Endothelial cell (in vitro differentiated cells): ENCODE data around the gene TMEM38A. TPM values are rescaled to one million over a fixed set of nuclear protein-coding genes. Genes with fewer than 3 reads are reported as not detected.
A peak's percentile ranks its signal among the peaks of the same experiment; 100 is the strongest.

Source experiments
- DNase-seq: peaks from one replicate; pipeline ENCODE4 v3.0.0; 2021; ENCODE audit warnings: low spot score
- H3K27ac Mint-ChIP-seq: one replicate; pipeline ENCODE4 v1.8.0; 2021; ENCODE audit warnings: mixed read lengths, inconsistent platforms; ENCODE audit not compliant: unreplicated experiment
- H3K27me3 Mint-ChIP-seq: one replicate; pipeline ENCODE4 v1.8.0; 2021; ENCODE audit warnings: mild to moderate bottlenecking, moderate library complexity, mixed read lengths, inconsistent platforms; ENCODE audit not compliant: unreplicated experiment
- H3K36me3 Mint-ChIP-seq: one replicate; pipeline ENCODE4 v1.8.0; 2021; ENCODE audit warnings: mild to moderate bottlenecking, low read depth, mixed read lengths, inconsistent platforms; ENCODE audit not compliant: unreplicated experiment
- H3K4me1 Mint-ChIP-seq: one replicate; pipeline ENCODE4 v1.8.0; 2021; ENCODE audit warnings: mild to moderate bottlenecking, mixed read lengths, inconsistent platforms; ENCODE audit not compliant: unreplicated experiment
- H3K4me3 Mint-ChIP-seq: one replicate; pipeline ENCODE4 v1.8.0; 2021; ENCODE audit warnings: mild to moderate bottlenecking, mixed read lengths, inconsistent platforms; ENCODE audit not compliant: unreplicated experiment
- H3K9me3 Mint-ChIP-seq: one replicate; pipeline ENCODE4 v1.8.0; 2021; ENCODE audit warnings: mixed read lengths, inconsistent platforms; ENCODE audit not compliant: unreplicated experiment
- CTCF ChIP-seq: fragments of 200-600 bp; sonication (generic); IDR thresholded peaks from one replicate; pipeline ENCODE4 v1.5.0; 2021; ENCODE audit warnings: antibody characterized with exemption; ENCODE audit not compliant: unreplicated experiment
- total RNA-seq: library from RNA; stranded (reverse); fragmentation: NEBNext Ultra II Directional; extraction: Animal tissue kit (Norgen Biotek cat#: 25700); gene quantifications from one replicate; pipeline ENCODE4 v1.2.1, GENCODE V29; 2021; ENCODE audit not compliant: unreplicated experiment

TMEM38A gene
- total RNA-seq, 1 donor from 2014 or later = 0.36 TPM

- H3K27me3 Mint-ChIP-seq = peaks cover 3% of the 10 kb centered on the region
- peak; percentile 67 for DNase-seq
- TF ChIP-seq CTCF = peak; percentile 89
- no peaks in the 10 kb centered on the region for H3K36me3 Mint-ChIP-seq
- H3K9me3 Mint-ChIP-seq = no peaks in the 10 kb centered on the region
- H3K4me1 Mint-ChIP-seq = no peaks in the 10 kb centered on the region
- no peak overlapping the region for H3K4me3 Mint-ChIP-seq
- H3K27ac Mint-ChIP-seq = no peak overlapping the region
These were observed 53.9 kb downstream of the TMEM38A start for GRCh38 chr19:16714702-16715287.

- H3K9me3 Mint-ChIP-seq = no peaks in the 10 kb centered on the region
- no peak overlapping the region for H3K4me3 Mint-ChIP-seq
- no peak overlapping the region for H3K27ac Mint-ChIP-seq
- no peaks in the 10 kb centered on the region for H3K36me3 Mint-ChIP-seq
- DNase-seq = no peak
- peaks cover 3% of the 10 kb centered on the region for H3K27me3 Mint-ChIP-seq
- no peak for TF ChIP-seq CTCF
- H3K4me1 Mint-ChIP-seq = no peaks in the 10 kb centered on the region
These were observed 54.7 kb downstream of the TMEM38A start for GRCh38 chr19:16715611-16716010.

GRCh38 chr19:16721051-16721450 lies 60.1 kb downstream of the TMEM38A start:
- no peak for TF ChIP-seq CTCF
- Mint-ChIP-seq H3K27me3 (peaks cover 2% of the 10 kb centered on the region), H3K9me3 (no peaks in the 10 kb centered on the region), H3K4me1 (no peaks in the 10 kb centered on the region), H3K27ac (no peak overlapping the region), H3K36me3 (peaks cover 6% of the 10 kb centered on the region), H3K4me3 (no peak overlapping the region)
- no peak for DNase-seq

GRCh38 chr19:16722591-16722990 lies 61.7 kb downstream of the TMEM38A start:
- Mint-ChIP-seq H3K27ac (no peak overlapping the region), H3K27me3 (peaks cover 2% of the 10 kb centered on the region)

More at GRCh38 chr19:16722591-16722990, 61.7 kb downstream of the TMEM38A start:
- no peaks in the 10 kb centered on the region for H3K9me3 Mint-ChIP-seq
- DNase-seq = no peak
- TF ChIP-seq CTCF = no peak
- H3K4me3 Mint-ChIP-seq = no peak overlapping the region
- H3K4me1 Mint-ChIP-seq = no peaks in the 10 kb centered on the region
- peaks cover 6% of the 10 kb centered on the region for H3K36me3 Mint-ChIP-seq
